Transverse colon (tissue), 4 donors: ENCODE data around the gene FGFR2.

Experiments used
- POLR2AphosphoS5 ChIP-seq, 3 donors: sonication (generic); formaldehyde crosslinking; IDR thresholded peaks; one replicate each; pipeline ENCODE4 v1.6.1; 2016; ENCODE audit warnings: antibody characterized with exemption in 3 of 3
- TF ChIP-seq, protein P1 (sequence below), 5 experiments: fragments of 200-600 bp in 3 of 5; fragments of 450-650 bp in 2 of 5; sonication (generic) in 3 of 5; IDR thresholded peaks; 1 replicate in 2 of 5; 2 replicates in 3 of 5; pipeline ENCODE4 v1.5.1; 2016 to 2017; ENCODE audit warnings: antibody characterized with exemption in 5 of 5, inconsistent platforms in 3 of 5, mild to moderate bottlenecking in 2 of 5, moderate library complexity in 1 of 5

DNA sequence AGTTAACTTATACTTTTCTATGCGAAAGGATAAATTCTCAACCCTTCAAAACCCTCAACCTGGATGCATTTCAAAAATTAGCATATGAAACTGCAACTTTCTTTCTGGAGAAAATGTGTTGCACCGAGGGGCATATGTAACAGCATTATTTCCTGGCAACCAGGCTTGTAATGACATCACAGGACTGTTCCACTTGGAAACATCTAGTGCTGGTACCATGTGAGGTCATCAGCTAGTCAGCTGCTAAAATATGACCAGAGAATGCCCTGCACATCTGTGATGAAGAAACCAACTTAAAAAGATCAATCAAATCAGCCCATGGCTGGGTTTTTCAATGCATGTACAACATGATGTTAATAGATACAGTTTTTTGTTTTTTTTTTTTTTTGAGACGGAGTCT is 40.0 kb downstream of the FGFR2 start:
- TF ChIP-seq, protein P1, sequence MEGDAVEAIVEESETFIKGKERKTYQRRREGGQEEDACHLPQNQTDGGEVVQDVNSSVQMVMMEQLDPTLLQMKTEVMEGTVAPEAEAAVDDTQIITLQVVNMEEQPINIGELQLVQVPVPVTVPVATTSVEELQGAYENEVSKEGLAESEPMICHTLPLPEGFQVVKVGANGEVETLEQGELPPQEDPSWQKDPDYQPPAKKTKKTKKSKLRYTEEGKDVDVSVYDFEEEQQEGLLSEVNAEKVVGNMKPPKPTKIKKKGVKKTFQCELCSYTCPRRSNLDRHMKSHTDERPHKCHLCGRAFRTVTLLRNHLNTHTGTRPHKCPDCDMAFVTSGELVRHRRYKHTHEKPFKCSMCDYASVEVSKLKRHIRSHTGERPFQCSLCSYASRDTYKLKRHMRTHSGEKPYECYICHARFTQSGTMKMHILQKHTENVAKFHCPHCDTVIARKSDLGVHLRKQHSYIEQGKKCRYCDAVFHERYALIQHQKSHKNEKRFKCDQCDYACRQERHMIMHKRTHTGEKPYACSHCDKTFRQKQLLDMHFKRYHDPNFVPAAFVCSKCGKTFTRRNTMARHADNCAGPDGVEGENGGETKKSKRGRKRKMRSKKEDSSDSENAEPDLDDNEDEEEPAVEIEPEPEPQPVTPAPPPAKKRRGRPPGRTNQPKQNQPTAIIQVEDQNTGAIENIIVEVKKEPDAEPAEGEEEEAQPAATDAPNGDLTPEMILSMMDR (IDR thresholded peaks at IDR 0.05) = no peak
- TF ChIP-seq POLR2AphosphoS5 (IDR thresholded peaks at IDR 0.05) = no peak
